GM23248 (cell line): ENCODE results near the gene PLPPR1.

Source experiments
- EZH2 ChIP-seq: fragments of 200-600 bp; sonication (generic); IDR thresholded peaks from 2 replicates; pipeline ENCODE4 v1.6.1; 2018; ENCODE audit warnings: antibody characterized with exemption, mild to moderate bottlenecking; ENCODE audit not compliant: insufficient read depth, poor library complexity, severe bottlenecking
- EZH2phosphoT487 ChIP-seq: fragments of 200-600 bp; sonication (generic); IDR thresholded peaks from 2 replicates; pipeline ENCODE4 v1.6.1; 2018; ENCODE audit warnings: antibody characterized with exemption, moderate library complexity, mild to moderate bottlenecking, low read depth; ENCODE audit not compliant: insufficient read depth

- TF ChIP-seq EZH2 = no peak
- TF ChIP-seq EZH2phosphoT487 = no peak
Measured at GRCh38 chr9:101140764-101141163, 112.2 kb downstream of the PLPPR1 start.
